IMR-90 (cell line): ENCODE measurements around the gene GPC6. TPM values are rescaled to one million over a fixed set of nuclear protein-coding genes. Genes with fewer than 3 reads are reported as not detected.

Experiments used
- ATAC-seq: fragments of 200-7000 bp; cut with Tn5 transposase; 2 replicates; pipeline ENCODE4 v1.9.1; 2020; ENCODE audit warnings: low read depth, mild to moderate bottlenecking, moderate library complexity
- BruUV-seq: library from RNA; stranded (reverse); fragments of 400-500 nt; replicated peaks from 2 replicates; lab custom pipeline; 2021; lab: Mats Ljungman, UMichigan
- CTCF ChIA-PET: fragments of 300-600 bp; formaldehyde crosslinking; extraction: SDS; loops from one replicate; lab custom pipeline; 2021; ENCODE audit warnings: antibody characterized with exemption; lab: Yijun Ruan, JAX
- POLR2A ChIA-PET: fragments of 300-600 bp; sonication (Branson Sonifier 250); formaldehyde crosslinking; loops from one replicate; lab custom pipeline; 2022; ENCODE audit warnings: antibody characterized with exemption; ENCODE audit not compliant: unreplicated experiment; lab: Charles Lee
- DNase-seq: peaks from one replicate; pipeline ENCODE4 v3.0.0; 2013
- H2AFZ ChIP-seq: replicated peaks from 2 replicates; pipeline ENCODE3; 2013; ENCODE audit warnings: low read length, mild to moderate bottlenecking; ENCODE audit not compliant: poor library complexity
- H2AK5ac ChIP-seq: 2 replicates; pipeline ENCODE4 v1.6.1; 2013; ENCODE audit warnings: low read depth, low read length, inconsistent platforms
- H2AK9ac ChIP-seq: replicated peaks from 2 replicates; pipeline ENCODE3; 2013; ENCODE audit warnings: mild to moderate bottlenecking, low read depth, low read length, moderate library complexity; ENCODE audit not compliant: poor library complexity
- H2BK120ac ChIP-seq: 2 replicates; pipeline ENCODE4 v1.6.1; 2013; ENCODE audit warnings: low read depth, low read length, inconsistent platforms
- H2BK15ac ChIP-seq: 3 replicates; pipeline ENCODE4 v1.6.1; 2013; ENCODE audit warnings: low read depth, low read length, inconsistent platforms
- H2BK20ac ChIP-seq: 2 replicates; pipeline ENCODE4 v1.6.1; 2013; ENCODE audit warnings: low read depth, mild to moderate bottlenecking, inconsistent platforms, low read length, moderate library complexity
- H2BK5ac ChIP-seq: 2 replicates; pipeline ENCODE4 v1.6.1; 2013; ENCODE audit warnings: mild to moderate bottlenecking, low read depth, low read length, inconsistent platforms; ENCODE audit not compliant: poor library complexity, severe bottlenecking
- H3K14ac ChIP-seq: replicated peaks from 2 replicates; pipeline ENCODE4 v1.6.1; 2013; ENCODE audit warnings: low read depth, low read length, inconsistent platforms
- H3K18ac ChIP-seq: 2 replicates; pipeline ENCODE4 v1.6.1; 2013; ENCODE audit warnings: low read depth, low read length, control low read depth
- H3K23ac ChIP-seq: 2 replicates; pipeline ENCODE4 v1.6.1; 2013; ENCODE audit warnings: low read depth, low read length, inconsistent platforms
- H3K27ac ChIP-seq: 2 replicates; pipeline ENCODE4 v1.5.1; 2013; ENCODE audit warnings: mild to moderate bottlenecking, control low read depth, low read length; ENCODE audit not compliant: insufficient read depth
- H3K27me3 ChIP-seq: 2 replicates; pipeline ENCODE4 v1.6.1; 2013; ENCODE audit warnings: low read length; ENCODE audit not compliant: control insufficient read depth, insufficient read depth
- H3K36me3 ChIP-seq: 2 replicates; pipeline ENCODE4 v1.6.1; 2013; ENCODE audit warnings: low read length, mixed read lengths; ENCODE audit not compliant: control insufficient read depth, insufficient read depth
- H3K4ac ChIP-seq: 2 replicates; pipeline ENCODE4 v1.6.1; 2013; ENCODE audit warnings: low read depth, low read length, inconsistent platforms
- H3K4me1 ChIP-seq: 2 replicates; pipeline ENCODE4 v1.6.1; 2013; ENCODE audit warnings: low read length, mixed read lengths; ENCODE audit not compliant: control insufficient read depth, insufficient read depth
- H3K4me2 ChIP-seq: 2 replicates; pipeline ENCODE4 v1.6.1; 2013; ENCODE audit warnings: low read depth, mild to moderate bottlenecking, control low read depth, low read length, moderate library complexity
- H3K4me3 ChIP-seq: 2 replicates; pipeline ENCODE4 v1.5.1; 2013; ENCODE audit warnings: low read depth, mild to moderate bottlenecking, control low read depth, low read length, moderate library complexity; ENCODE audit not compliant: insufficient read depth
- H3K56ac ChIP-seq: 2 replicates; pipeline ENCODE4 v1.6.1; 2013; ENCODE audit warnings: low read length, inconsistent platforms; ENCODE audit not compliant: insufficient read depth; ENCODE audit errors: extremely low read depth
- H3K79me1 ChIP-seq, 2 experiments: 2 replicates each; pipeline ENCODE4 v1.6.1; 2013; ENCODE audit warnings: low read length in 2 of 2, inconsistent platforms in 1 of 2, low read depth in 1 of 2
- H3K9ac ChIP-seq: 2 replicates; pipeline ENCODE4 v1.6.1; 2013; ENCODE audit warnings: low read depth, low read length, control low read depth
- H3K9me1 ChIP-seq: 2 replicates; pipeline ENCODE4 v1.6.1; 2013; ENCODE audit warnings: low read length, inconsistent platforms; ENCODE audit not compliant: insufficient read depth
- H3K9me3 ChIP-seq: 2 replicates; pipeline ENCODE4 v1.6.1; 2013; ENCODE audit warnings: low read length; ENCODE audit not compliant: control insufficient read depth, insufficient read depth
- H4K20me1 ChIP-seq: 2 replicates; pipeline ENCODE4 v1.6.1; 2013; ENCODE audit warnings: low read length, inconsistent platforms; ENCODE audit not compliant: insufficient read depth
- H4K5ac ChIP-seq: 2 replicates; pipeline ENCODE4 v1.6.1; 2013; ENCODE audit warnings: mild to moderate bottlenecking, low read depth, low read length, control low read depth
- H4K8ac ChIP-seq, 2 experiments: 2 replicates each; pipeline ENCODE4 v1.6.1; 2013; ENCODE audit warnings: low read depth in 2 of 2, low read length in 2 of 2, control low read depth in 1 of 2, inconsistent platforms in 1 of 2
- H4K91ac ChIP-seq: 2 replicates; pipeline ENCODE4 v1.6.1; 2013; ENCODE audit warnings: low read depth, low read length, inconsistent platforms; ENCODE audit not compliant: insufficient read depth
- CHD1 ChIP-seq: IDR thresholded peaks from 2 replicates; pipeline ENCODE4 v1.6.1; 2012; ENCODE audit warnings: low read depth, low read length, improper control_type of control experiment
- MXI1 ChIP-seq: IDR thresholded peaks from 2 replicates; pipeline ENCODE4 v1.6.1; 2012; ENCODE audit warnings: low read depth, mild to moderate bottlenecking, low read length, moderate library complexity, borderline replicate concordance
- NFE2L2 ChIP-seq: fragments of 150-350 bp; IDR thresholded peaks from 2 replicates; pipeline ENCODE4 v1.6.1; 2016; ENCODE audit warnings: low read depth, mild to moderate bottlenecking, low read length
- RAD21 ChIP-seq: IDR thresholded peaks from 2 replicates; pipeline ENCODE4 v1.6.1; 2012; ENCODE audit warnings: low read length, improper control_type of control experiment
- WGBS, 2 experiments: methylation state at CpG; one replicate each; pipeline versions ENCODE4 v1.1.5 to v1.1.7; 2013; ENCODE audit warnings: missing lambda C conversion rate in 2 of 2; ENCODE audit not compliant: insufficient read length in 1 of 2; ENCODE audit errors: extremely low coverage in 2 of 2; 5-methylcytosine and 5-hydroxymethylcytosine counted together
- dilution Hi-C: fragments of 300-500 bp; cut with HindIII; formaldehyde crosslinking; loops from one replicate; pipeline ENCODE4 v1.14.3; 2018; ENCODE audit warnings: low sequenced_read_pairs; ENCODE audit not compliant: unreplicated experiment
- in situ Hi-C: fragments of 300-500 bp; cut with MboI; formaldehyde crosslinking; loops from 3 replicates; pipeline ENCODE4 v1.14.3; 2019; ENCODE audit warnings: low sequenced_read_pairs, inconsistent platforms, mixed read lengths
- intact Hi-C: fragments of 100-400 bp; cut with micrococcal nuclease; formaldehyde crosslinking; loops from 2 replicates; pipeline ENCODE4 v1.10.0; 2022
- polyA plus RNA-seq, 3 experiments: library from polyadenylated mRNA; depleted of rRNA; stranded (reverse); fragments of >200 nt; gene quantifications; 2 replicates each; pipeline ENCODE4 v1.2.3, GENCODE V29; 2012; ENCODE audit warnings: low replicate concordance in 1 of 3
- total RNA-seq: library from RNA; depleted of rRNA; stranded (reverse); fragments of >200 nt; gene quantifications from 2 replicates; pipeline ENCODE4 v1.2.3, GENCODE V29; 2012

The GPC6 gene
- total and polyA plus RNA-seq, 2 of the 4 experiments (the other 2 are of a cell fraction), result 14.9 to 39.4 TPM

DNA sequence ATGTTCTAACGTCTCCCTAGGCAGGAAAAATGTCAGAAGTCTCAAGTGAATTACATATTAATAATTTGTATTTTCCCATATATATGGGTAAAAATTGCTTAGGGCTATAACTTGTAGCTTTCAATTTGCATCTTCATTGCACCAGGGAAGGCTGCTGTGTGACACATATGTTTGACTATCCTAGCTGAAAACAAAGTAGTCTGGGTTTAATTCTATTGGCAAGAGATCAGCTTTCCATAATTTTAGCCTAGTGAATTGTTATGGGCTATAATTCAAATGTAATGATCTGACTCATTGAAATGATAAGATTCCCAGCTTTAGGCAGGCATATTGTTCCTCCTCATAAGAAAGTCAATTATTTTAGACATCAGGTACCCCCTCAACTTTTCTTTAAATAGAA lies 699.8 kb downstream of the GPC6 start:
- 0 out of 2 replicates have a peak, but pooled peaks cover 4% of the 10 kb centered on the region for H3K9me1 ChIP-seq
- H2BK20ac ChIP-seq, result no peak overlapping the region
- no peak overlapping the region for H2BK5ac ChIP-seq
- H3K9ac ChIP-seq, result no peak overlapping the region
- H2AFZ ChIP-seq, result no peak overlapping the region
- H3K4me2 ChIP-seq, result no peak overlapping the region
- peaks cover under 1% of the 10 kb centered on the region; the same call in 1 of the 2 replicates for H3K9me3 ChIP-seq
- H3K4me1 ChIP-seq, result 0 out of 2 replicates have a peak, but pooled peaks cover 2% of the 10 kb centered on the region
- H2AK9ac ChIP-seq, result no peak overlapping the region
- no peak overlapping the region for H2BK120ac ChIP-seq
- no peak overlapping the region for H4K8ac ChIP-seq
- H3K27me3 ChIP-seq, result no peaks in the 10 kb centered on the region
- H3K56ac ChIP-seq, result no peak overlapping the region
- no peak overlapping the region for H3K27ac ChIP-seq
- ChIA-PET CTCF (no interaction called here), POLR2A (no interaction called here)
- no peaks in the 10 kb centered on the region for H3K36me3 ChIP-seq
- H3K14ac ChIP-seq, result no peak overlapping the region
- H2AK5ac ChIP-seq, result no peak overlapping the region
- no CpG with 5 or more reads among the region's 1 CpG for WGBS, 2 experiments
- no peak overlapping the region for H3K18ac ChIP-seq
- no peaks in the 10 kb centered on the region for H4K20me1 ChIP-seq
- H2BK15ac ChIP-seq, result no peak overlapping the region
- no peak overlapping the region for H4K5ac ChIP-seq
- dilution Hi-C loops, result no loop called here
- in situ Hi-C loops, result no loop called here
- no peak overlapping the region for H3K23ac ChIP-seq
- peak; percentile 28 for DNase-seq
- no peak overlapping the region for H3K4me3 ChIP-seq
- no peak overlapping the region for H4K91ac ChIP-seq
- intact Hi-C loops, result no loop called here
- no peak for ATAC-seq
- BruUV-seq, result no TSS peak
- no peaks in the 10 kb centered on the region for H3K79me1 ChIP-seq
- TF ChIP-seq MXI1, result no peak
- TF ChIP-seq CHD1, result no peak
- TF ChIP-seq RAD21, result no peak
- no peak for TF ChIP-seq NFE2L2
- no peak overlapping the region for H3K4ac ChIP-seq
